ACC112 (cell line): ENCODE measurements around the gene TMEM87B.
"Not testable (repeated sequence)": the region's sequence is repeated elsewhere in the genome, so short reads cannot be mapped to it uniquely, and the experiment has no call there.

ENCODE experiments used
- H2AFZ ChIP-seq: fragments of 200-600 bp; sonication (generic); one replicate; pipeline ENCODE4 v1.6.0; 2017; ENCODE audit warnings: antibody characterized with exemption, low read length; ENCODE audit not compliant: unreplicated experiment
- H3K27ac ChIP-seq: fragments of 200-600 bp; sonication (generic); 2 replicates; pipeline ENCODE4 v1.5.1; 2014; ENCODE audit warnings: low read depth, mild to moderate bottlenecking, antibody characterized with exemption, low read length, moderate library complexity
- H3K27me3 ChIP-seq: fragments of 200-600 bp; sonication (generic); 2 replicates; pipeline ENCODE4 v1.6.1; 2014; ENCODE audit warnings: mild to moderate bottlenecking, antibody characterized with exemption, low read length, moderate library complexity, mixed read lengths; ENCODE audit not compliant: insufficient read depth
- H3K36me3 ChIP-seq: fragments of 200-600 bp; sonication (generic); 2 replicates; pipeline ENCODE4 v1.6.1; 2016; ENCODE audit warnings: mild to moderate bottlenecking, antibody characterized with exemption, low read length, moderate library complexity, mixed read lengths; ENCODE audit not compliant: insufficient read depth
- H3K4me1 ChIP-seq: fragments of 200-600 bp; sonication (generic); one replicate; pipeline ENCODE4 v1.6.1; 2016; ENCODE audit warnings: low read length, mixed read lengths; ENCODE audit not compliant: insufficient read depth, unreplicated experiment, control insufficient read depth
- H3K4me3 ChIP-seq: fragments of 200-600 bp; sonication (generic); 2 replicates; pipeline ENCODE4 v1.5.1; 2014; ENCODE audit warnings: mild to moderate bottlenecking, low read depth, low read length
- H3K79me2 ChIP-seq: fragments of 200-600 bp; sonication (generic); one replicate; pipeline ENCODE4 v1.6.0; 2016; ENCODE audit warnings: low read length; ENCODE audit not compliant: control insufficient read depth, unreplicated experiment, insufficient read depth

TMEM87B gene

GRCh38 chr2:112118148-112118547 is 63.1 kb downstream of the TMEM87B start:
- H3K79me2 ChIP-seq = no peaks in the 10 kb centered on the region
- no peaks in the 10 kb centered on the region for H3K27me3 ChIP-seq
- H3K4me1 ChIP-seq = no peaks in the 10 kb centered on the region
- H3K36me3 ChIP-seq = peaks cover 13% of the 10 kb centered on the region
- no peak overlapping the region for H3K4me3 ChIP-seq
- no peak overlapping the region for H3K27ac ChIP-seq
- no peak overlapping the region for H2AFZ ChIP-seq

- H3K27me3 ChIP-seq = no peaks in the 10 kb centered on the region
- no peak overlapping the region for H3K4me3 ChIP-seq
- H3K27ac ChIP-seq = no peak overlapping the region
- no peaks in the 10 kb centered on the region for H3K79me2 ChIP-seq
- H3K36me3 ChIP-seq = peaks cover 16% of the 10 kb centered on the region
- no peaks in the 10 kb centered on the region for H3K4me1 ChIP-seq
- H2AFZ ChIP-seq = no peak overlapping the region
Measured at GRCh38 chr2:112121682-112122254, 66.7 kb downstream of the TMEM87B start.

- no peaks in the 10 kb centered on the region for H3K27me3 ChIP-seq
- no peaks in the 10 kb centered on the region for H3K36me3 ChIP-seq
- no peak overlapping the region for H3K27ac ChIP-seq
- H3K4me1 ChIP-seq = no peaks in the 10 kb centered on the region
- H2AFZ ChIP-seq = no peak overlapping the region
- H3K79me2 ChIP-seq = no peaks in the 10 kb centered on the region
- H3K4me3 ChIP-seq = no peak overlapping the region
Measured at GRCh38 chr2:112129060-112129459, 74.0 kb downstream of the TMEM87B start.

GRCh38 chr2:112133344-112133743 is 78.3 kb downstream of the TMEM87B start:
- H2AFZ ChIP-seq = no peak overlapping the region
- no peaks in the 10 kb centered on the region for H3K27me3 ChIP-seq
- H3K4me1 ChIP-seq = peaks cover 7% of the 10 kb centered on the region
- H3K36me3 ChIP-seq = no peaks in the 10 kb centered on the region
- peaks cover 3% of the 10 kb centered on the region for H3K79me2 ChIP-seq
- H3K4me3 ChIP-seq = no peak overlapping the region
- H3K27ac ChIP-seq = no peak overlapping the region

GRCh38 chr2:112134120-112134519 is 79.1 kb downstream of the TMEM87B start:
- H3K4me1 ChIP-seq = peaks cover 7% of the 10 kb centered on the region
- H3K36me3 ChIP-seq = no peaks in the 10 kb centered on the region
- H3K4me3 ChIP-seq = no peak overlapping the region
- H3K79me2 ChIP-seq = peaks cover 3% of the 10 kb centered on the region
- H3K27me3 ChIP-seq = no peaks in the 10 kb centered on the region
- H2AFZ ChIP-seq = no peak overlapping the region
- H3K27ac ChIP-seq = no peak overlapping the region

- H3K36me3 ChIP-seq = no peaks in the 10 kb centered on the region; the same call in 1 of the 2 replicates
- H3K4me3 ChIP-seq = no peak overlapping the region
- no peak overlapping the region for H3K27ac ChIP-seq
- H3K79me2 ChIP-seq = peaks cover 6% of the 10 kb centered on the region
- H2AFZ ChIP-seq = no peak overlapping the region
- peaks cover 7% of the 10 kb centered on the region for H3K4me1 ChIP-seq
- no peaks in the 10 kb centered on the region for H3K27me3 ChIP-seq
Measured at GRCh38 chr2:112136096-112136495, 81.0 kb downstream of the TMEM87B start.

- Histone ChIP-seq H3K4me3 (peak overlapping the region; percentile 92), H3K36me3 (no peaks in the 10 kb centered on the region; the same call in 1 of the 2 replicates), H3K27ac (peak overlapping the region; percentile 44; the same call in 1 of the 2 replicates), H3K79me2 (peaks cover 9% of the 10 kb centered on the region), H3K4me1 (peaks cover 7% of the 10 kb centered on the region), H2AFZ (peak overlapping the region; percentile 71), H3K27me3 (no peaks in the 10 kb centered on the region)
Measured at GRCh38 chr2:112137516-112138158, 82.6 kb downstream of the TMEM87B start.

- Histone ChIP-seq H2AFZ (peak within 1 kb of the TSS; percentile 71), H3K36me3 (no peaks in the 10 kb centered on the region; the same call in 1 of the 2 replicates), H3K27ac (peak within 1 kb of the TSS; percentile 44; the same call in 1 of the 2 replicates), H3K27me3 (no peaks in the 10 kb centered on the region), H3K4me3 (peak within 1 kb of the TSS; percentile 92), H3K79me2 (peaks cover 9% of the 10 kb centered on the region), H3K4me1 (peaks cover 7% of the 10 kb centered on the region)
Measured at GRCh38 chr2:112138159-112139032, 83.3 kb downstream of the TMEM87B start, which contains the start of gene FBLN7. FBLN7 (plus strand) TSS chr2:112138385; CDS start chr2:112138656, 271 bp downstream.

GRCh38 chr2:112139033-112139614 is 84.1 kb downstream of the TMEM87B start:
- H3K4me1 ChIP-seq, H3K36me3 ChIP-seq, H2AFZ ChIP-seq, H3K27ac ChIP-seq, H3K27me3 ChIP-seq, H3K79me2 ChIP-seq: not testable (repeated sequence)
- peak overlapping the region; percentile 92 for H3K4me3 ChIP-seq

- not testable (repeated sequence) for H3K36me3 ChIP-seq, H3K27me3 ChIP-seq, H3K27ac ChIP-seq, H3K4me1 ChIP-seq, H3K79me2 ChIP-seq, H2AFZ ChIP-seq
- H3K4me3 ChIP-seq = peak overlapping the region; percentile 58
Measured at GRCh38 chr2:112139661-112140204, 84.7 kb downstream of the TMEM87B start.
